Vagina (tissue), 2 donors: ENCODE data around the gene ALG1. TPM values are rescaled to one million over a fixed set of nuclear protein-coding genes. Genes with fewer than 3 reads are reported as not detected.
A peak's percentile ranks its signal among the peaks of the same experiment; 100 is the strongest.
"Not testable (repeated sequence)": the region's sequence is repeated elsewhere in the genome, so short reads cannot be mapped to it uniquely, and the experiment has no call there.

Experiments used
- DNase-seq, 2 donors: peaks; one replicate each; pipeline ENCODE4 v3.0.0-alpha.2; 2017; ENCODE audit errors: extremely low spot score in 2 of 2
- H3K27ac ChIP-seq: fragments of 200-600 bp; sonication (generic); one replicate; pipeline ENCODE4 v1.5.1; 2019
- H3K27me3 ChIP-seq: fragments of 200-600 bp; sonication (generic); one replicate; pipeline ENCODE4 v1.5.1; 2019
- H3K36me3 ChIP-seq, 2 donors: fragments of 200-600 bp; sonication (generic); one replicate each; pipeline ENCODE4 v1.5.1; 2017 to 2019
- H3K4me1 ChIP-seq: fragments of 200-600 bp; sonication (generic); one replicate; pipeline ENCODE4 v1.5.1; 2019
- H3K4me3 ChIP-seq, 2 donors: fragments of 200-600 bp; sonication (generic); 1 replicate in 1 of 2; 2 replicates in 1 of 2; pipeline ENCODE4 v1.5.1; 2016 to 2019
- H3K9me3 ChIP-seq: fragments of 200-600 bp; sonication (generic); one replicate; pipeline ENCODE4 v1.5.1; 2019
- intact Hi-C: fragments of 100-400 bp; cut with DNase I; formaldehyde crosslinking; loops from one replicate; pipeline ENCODE4 v1.15.1; 2023
- total RNA-seq: library from RNA; depleted of rRNA; stranded (reverse); fragments of >200 nt; gene quantifications from one replicate; pipeline ENCODE4 v1.2.3, GENCODE V29; 2016

Gene ALG1
- total RNA-seq, 1 donor from 2014 or later: 22.8 TPM

DNA sequence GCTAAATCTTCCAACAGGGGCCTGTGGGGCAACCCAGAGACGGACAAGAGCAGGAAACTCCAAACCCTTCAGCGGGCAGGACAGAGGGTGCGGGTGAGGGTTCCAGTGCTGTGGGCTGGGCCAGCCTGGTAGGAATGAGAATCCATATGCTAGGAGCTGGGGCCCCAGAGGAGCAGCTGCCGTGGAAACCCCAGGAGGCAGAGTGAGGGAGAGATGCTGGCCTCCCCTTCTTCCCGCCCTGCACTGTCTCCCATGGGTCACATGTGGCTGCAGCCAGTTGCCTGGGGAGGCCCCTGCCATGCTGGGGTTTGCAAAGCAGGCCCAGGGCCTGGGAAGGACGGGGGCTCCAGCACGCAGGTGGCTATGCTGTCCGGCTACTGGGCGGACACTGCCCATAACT is 21.4 kb downstream of the ALG1 start:
- H3K4me1 ChIP-seq, intact Hi-C loops, DNase-seq, H3K27me3 ChIP-seq, H3K27ac ChIP-seq, H3K9me3 ChIP-seq, H3K4me3 ChIP-seq, H3K36me3 ChIP-seq: not testable (repeated sequence)

DNA sequence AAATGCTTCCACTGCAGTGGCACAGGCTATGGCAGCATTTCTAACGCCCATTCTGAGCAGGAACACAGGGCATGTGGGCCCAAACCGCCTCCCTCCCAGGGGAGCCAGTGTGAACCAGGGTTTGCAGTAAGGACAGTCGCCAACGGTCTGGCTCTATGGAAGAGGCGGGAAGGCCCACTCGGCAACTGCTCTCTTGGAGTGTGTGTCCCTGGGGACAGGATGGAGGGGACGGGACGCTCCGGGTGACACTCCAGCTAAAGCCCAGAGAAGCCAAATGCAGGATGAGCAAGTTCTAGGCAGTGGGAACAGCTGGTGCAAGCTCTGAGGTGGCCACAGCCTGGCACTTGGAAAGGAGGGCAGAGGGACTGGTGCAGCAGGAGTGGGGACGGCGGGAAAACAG is 22.1 kb downstream of the ALG1 start:
- H3K4me1 ChIP-seq: peaks cover 11% of the 10 kb centered on the region
- intact Hi-C loops, H3K27me3 ChIP-seq, H3K36me3 ChIP-seq, H3K27ac ChIP-seq, DNase-seq, H3K4me3 ChIP-seq, H3K9me3 ChIP-seq: not testable (repeated sequence)

DNA sequence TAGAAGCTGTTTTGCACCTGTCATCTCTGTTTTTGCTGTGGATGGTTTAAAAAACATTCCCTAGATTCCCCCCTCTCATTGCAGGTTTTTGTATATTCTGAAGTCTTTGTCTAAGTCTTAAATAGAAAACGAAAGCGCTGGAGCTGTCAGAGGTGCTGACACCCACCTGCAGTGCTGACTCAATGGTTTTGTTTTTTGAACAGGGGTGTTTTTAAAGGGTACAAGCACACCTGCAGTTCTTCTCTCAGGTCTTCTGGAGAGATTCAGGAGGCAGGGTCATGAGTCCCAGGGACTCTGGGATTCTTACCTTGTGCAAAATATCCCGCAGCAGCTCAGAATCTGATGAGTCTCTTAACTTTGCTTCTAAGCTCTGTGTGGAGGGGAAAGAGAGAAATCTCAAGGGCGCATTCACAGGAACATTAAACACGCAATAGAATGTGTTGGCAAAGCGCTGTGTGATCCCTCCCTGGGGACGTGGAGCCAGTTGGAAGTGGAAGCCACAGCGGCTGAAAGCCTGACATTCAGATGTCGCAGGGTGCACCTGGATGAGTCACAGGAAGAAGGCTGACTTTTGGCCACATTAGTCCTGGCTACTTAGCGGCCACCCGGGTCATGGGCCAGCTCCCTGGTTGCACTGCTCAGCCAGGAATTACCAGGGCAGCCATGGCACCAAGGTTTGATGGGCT is 23.6 kb downstream of the ALG1 start:
- H3K4me3 ChIP-seq, DNase-seq, intact Hi-C loops, H3K36me3 ChIP-seq, H3K27me3 ChIP-seq, H3K9me3 ChIP-seq, H3K27ac ChIP-seq: not testable (repeated sequence)
- peaks cover 13% of the 10 kb centered on the region for H3K4me1 ChIP-seq

DNA sequence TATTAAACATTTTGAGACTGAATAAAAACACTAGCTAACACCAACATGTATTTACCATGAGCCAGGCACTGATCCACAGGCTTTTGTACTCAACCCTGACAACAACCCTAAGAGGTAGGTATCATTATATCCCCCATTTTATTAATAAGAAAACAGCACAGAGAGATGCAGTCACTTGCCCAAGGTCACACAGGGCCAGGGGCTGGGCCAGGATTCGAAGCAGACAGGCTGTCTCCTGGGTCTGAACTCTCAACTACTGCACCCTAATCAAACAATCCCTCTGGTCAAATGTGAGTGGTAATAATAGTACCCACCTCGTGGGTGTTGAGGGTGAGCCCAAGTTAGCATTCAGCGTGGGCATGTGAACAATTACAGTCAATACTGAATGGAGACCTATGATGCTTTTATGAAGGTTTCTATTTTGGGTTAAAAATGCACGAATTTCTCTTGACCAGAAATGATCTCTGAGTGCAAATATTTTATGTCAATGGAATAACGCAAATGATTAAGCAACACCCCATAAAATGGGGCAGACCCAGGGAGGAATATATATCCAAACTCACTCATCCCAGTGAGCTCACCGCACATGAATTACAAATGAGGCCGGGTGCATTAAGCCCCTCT is 24.9 kb downstream of the ALG1 start:
- H3K27me3 ChIP-seq, H3K36me3 ChIP-seq, DNase-seq, intact Hi-C loops, H3K9me3 ChIP-seq, H3K27ac ChIP-seq: not testable (repeated sequence)
- peaks cover 13% of the 10 kb centered on the region for H3K4me1 ChIP-seq
- peak overlapping the region; percentile 86 to 88 for H3K4me3 ChIP-seq

DNA sequence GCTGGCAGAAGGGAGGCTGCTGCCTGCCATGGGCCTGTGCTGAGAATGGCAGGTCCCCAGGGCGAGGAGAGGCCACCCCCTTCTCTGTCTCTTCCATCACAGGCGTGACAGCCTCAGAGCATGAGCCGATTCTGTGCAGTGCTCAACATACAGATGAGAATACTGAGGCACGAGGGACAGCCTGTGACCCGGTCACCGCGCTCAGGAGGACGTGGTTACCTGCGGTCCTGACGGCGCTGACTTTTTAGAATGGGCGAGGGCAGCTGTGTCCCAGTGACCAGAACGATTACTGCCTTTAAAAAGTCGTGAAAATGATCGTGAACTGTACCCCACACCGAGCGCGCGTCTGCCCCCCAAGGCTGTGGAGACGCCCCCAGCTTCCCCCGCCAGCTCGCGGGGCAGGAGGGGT is 25.4 kb downstream of the ALG1 start:
- intact Hi-C loops, H3K9me3 ChIP-seq, H3K36me3 ChIP-seq, DNase-seq, H3K27me3 ChIP-seq: not testable (repeated sequence)
- H3K4me3 ChIP-seq: peak overlapping the region; percentile 86 to 88
- peak overlapping the region; percentile 81 for H3K27ac ChIP-seq
- peaks cover 13% of the 10 kb centered on the region for H3K4me1 ChIP-seq

DNA sequence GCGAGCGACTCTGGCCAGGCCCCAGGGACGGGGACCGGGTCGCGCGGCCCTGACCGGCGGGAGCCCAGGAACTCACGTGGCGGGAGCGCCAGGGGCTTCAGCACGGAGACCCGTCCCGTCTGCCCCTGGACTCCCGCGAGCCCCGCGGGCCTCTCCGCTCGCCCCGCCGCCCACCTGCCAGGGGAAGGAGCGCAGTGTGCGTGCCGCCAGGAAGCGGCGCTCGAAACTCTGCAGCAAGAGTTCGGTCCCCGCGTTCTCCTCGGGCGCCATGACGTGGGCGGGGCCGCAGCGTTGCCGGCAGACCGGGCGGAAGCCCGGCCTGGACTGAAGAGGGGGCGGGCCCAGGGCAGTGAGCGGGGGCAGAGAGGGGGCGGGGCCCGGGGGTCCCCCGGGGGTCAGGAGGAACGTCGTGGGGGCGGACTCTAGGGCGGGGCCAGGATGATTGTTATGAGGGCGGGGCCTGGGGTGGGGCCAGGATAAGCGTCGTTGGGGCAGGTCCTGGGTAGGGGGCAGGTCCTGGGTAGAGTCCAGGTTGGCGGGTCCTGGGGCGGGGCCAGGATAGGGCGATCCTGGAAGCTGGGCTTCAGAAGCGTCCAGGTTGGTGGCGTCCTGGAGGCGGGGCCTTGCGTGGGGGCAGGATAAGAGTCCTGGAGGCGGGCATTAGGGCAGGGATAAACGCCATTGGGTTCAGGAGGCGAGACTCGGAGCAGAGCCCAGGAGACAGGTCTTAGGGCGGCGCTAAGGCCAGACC is 26.0 kb downstream of the ALG1 start, which contains the start of gene EEF2KMT:
Gene EEF2KMT, minus strand, starts transcription at position 326 of the 751 bp plus-strand sequence. Its CDS starts 56 bp downstream, at position 270.
- DNase-seq: peak; percentile 99
- H3K27me3 ChIP-seq, H3K9me3 ChIP-seq, H3K36me3 ChIP-seq, intact Hi-C loops: not testable (repeated sequence)
- Histone ChIP-seq H3K27ac (peak within 1 kb of the TSS; percentile 81), H3K4me1 (peaks cover 13% of the 10 kb centered on the region), H3K4me3 (peak within 1 kb of the TSS; percentile 86 to 88)

DNA sequence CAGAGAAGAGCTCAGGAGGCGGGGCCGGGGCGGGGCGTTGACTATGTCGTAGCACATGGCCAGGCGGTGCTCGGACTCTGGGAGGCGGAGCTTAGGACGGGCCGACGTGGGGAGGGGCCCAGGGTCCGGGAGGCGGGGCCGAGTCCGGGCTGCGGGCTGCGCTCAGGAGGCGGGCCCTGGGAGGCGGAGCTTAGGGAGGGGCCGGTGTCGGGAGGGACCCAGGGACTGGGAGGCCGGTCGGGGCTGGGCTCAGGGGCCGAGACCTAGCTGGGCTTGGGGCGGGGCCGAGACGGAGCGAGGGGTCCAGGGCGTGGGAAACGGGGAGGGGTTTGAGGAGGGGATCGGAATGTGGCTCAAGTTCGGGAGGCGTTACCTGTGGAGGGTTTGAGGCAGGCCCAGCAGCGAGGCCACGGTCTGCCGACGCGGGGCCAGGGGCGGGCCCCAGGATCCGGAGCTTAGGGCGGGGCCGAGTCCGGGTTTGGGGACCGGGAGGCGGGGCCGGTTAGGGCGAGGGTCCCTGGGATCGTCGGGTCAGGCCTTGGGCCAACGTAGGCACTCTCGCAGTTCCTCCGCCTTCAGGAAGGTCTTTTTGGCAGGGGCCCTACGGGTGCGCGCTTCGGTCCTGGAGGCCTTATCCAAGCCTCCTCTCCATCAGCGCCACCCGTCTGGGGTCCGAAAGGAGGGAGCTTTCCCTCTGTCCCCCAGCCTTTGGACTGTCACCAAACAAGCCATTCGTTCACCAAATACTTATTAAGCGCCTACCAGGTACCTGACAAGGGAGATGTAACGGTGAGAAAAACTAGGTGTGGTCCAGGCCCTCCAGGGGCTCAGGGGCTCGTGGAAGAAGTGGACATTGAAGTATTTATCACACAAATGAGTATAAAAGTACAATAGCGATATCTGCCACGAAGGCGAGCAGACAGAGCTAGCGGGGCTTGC is 26.8 kb downstream of the ALG1 start:
- Histone ChIP-seq H3K27ac (peak overlapping the region; percentile 81), H3K4me1 (peaks cover 13% of the 10 kb centered on the region), H3K4me3 (peak overlapping the region; percentile 64 to 88)
- intact Hi-C loops, H3K9me3 ChIP-seq, H3K27me3 ChIP-seq, H3K36me3 ChIP-seq: not testable (repeated sequence)
- peak in 1 of 2 donors; percentile 91 for DNase-seq

DNA sequence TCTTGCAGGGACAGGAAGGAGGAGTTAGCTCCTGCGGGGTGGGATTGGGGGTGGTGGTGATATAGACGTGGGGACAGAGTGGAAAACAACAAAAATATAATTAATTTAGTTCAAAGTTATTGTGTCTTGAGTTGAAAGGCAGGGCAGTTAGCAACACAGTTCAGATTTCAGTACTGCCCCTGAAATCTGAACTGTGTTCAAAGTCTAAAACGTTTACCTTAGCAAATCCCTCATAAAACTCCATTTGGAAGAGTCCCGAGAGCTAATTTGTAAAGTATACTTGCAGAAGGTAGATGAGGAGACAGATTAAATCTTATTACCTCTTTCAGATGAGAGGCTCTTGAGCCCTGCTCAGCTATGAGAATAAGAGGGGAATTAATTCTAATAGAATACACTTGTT is 27.5 kb downstream of the ALG1 start:
- Histone ChIP-seq H3K4me1 (peaks cover 13% of the 10 kb centered on the region), H3K27ac (peak overlapping the region; percentile 77), H3K4me3 (peak overlapping the region; percentile 64 to 88)
- DNase-seq, H3K36me3 ChIP-seq, H3K9me3 ChIP-seq, H3K27me3 ChIP-seq, intact Hi-C loops: not testable (repeated sequence)

DNA sequence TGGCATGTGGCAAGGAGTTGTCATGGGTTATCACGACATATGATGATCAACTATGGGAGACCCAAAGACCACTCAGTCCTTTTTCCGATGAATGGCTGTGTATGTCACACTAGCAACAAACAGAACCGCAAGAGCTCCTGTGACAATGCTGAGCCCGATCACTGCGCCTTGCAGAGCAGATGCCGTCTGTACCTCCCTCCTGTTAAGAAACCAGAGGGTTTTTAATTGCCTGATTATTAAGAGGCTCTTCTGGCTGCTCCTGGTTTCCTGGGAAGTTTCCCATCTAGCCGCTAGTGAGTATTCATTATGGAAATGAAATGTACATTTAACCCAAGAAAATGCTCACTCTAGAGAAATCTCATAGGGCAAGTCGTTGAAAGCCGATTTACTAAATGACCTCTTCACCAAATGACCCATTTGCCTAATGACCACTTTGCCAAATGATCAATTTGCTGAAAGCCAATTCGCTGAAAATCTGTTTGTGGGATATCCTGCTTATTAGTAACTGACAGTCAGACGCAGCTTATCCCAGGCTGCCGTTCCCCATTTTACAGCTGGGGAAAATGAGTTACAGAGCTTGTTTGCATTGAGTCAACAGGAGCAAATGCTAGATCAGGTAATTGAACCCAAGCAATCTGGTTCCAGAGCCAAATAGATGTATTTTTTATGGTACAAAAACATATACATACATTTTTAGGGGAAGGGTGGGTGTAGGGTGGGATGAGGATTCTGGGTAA is 31.8 kb downstream of the ALG1 start:
- H3K9me3 ChIP-seq, intact Hi-C loops, H3K27me3 ChIP-seq, H3K27ac ChIP-seq, H3K36me3 ChIP-seq, DNase-seq, H3K4me1 ChIP-seq, H3K4me3 ChIP-seq: not testable (repeated sequence)

DNA sequence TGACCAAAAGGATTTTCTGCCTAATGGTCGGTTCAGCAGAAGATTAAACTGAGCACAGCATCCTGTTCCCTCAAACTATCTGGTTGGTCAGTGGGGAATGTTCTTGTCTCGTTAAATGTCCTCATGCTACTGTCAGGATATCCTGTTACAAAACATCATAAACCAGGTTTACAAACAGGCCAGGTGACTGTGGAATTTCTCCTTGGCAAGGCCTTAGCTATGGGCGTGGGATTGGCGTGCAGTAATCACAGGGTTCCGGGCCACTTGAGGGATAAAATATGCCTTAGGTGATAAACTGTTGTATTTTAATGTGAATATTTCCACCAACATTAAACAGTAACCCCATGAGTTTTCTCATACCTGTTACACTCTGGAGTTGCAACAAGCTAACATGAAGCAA is 33.4 kb downstream of the ALG1 start:
- H3K9me3 ChIP-seq, H3K4me3 ChIP-seq, DNase-seq, H3K27ac ChIP-seq, H3K27me3 ChIP-seq, intact Hi-C loops, H3K36me3 ChIP-seq, H3K4me1 ChIP-seq: not testable (repeated sequence)
